ENCODE results near the gene LMNA. TPM values are rescaled to one million over a fixed set of nuclear protein-coding genes. Genes with fewer than 3 reads are reported as not detected.
A peak's percentile ranks its signal among the peaks of the same experiment; 100 is the strongest.
"Not testable (repeated sequence)": the region's sequence is repeated elsewhere in the genome, so short reads cannot be mapped to it uniquely, and the experiment has no call there.

LMNA gene
- total and polyA plus RNA-seq, 10 donors, result 33.9 to 279 (median 110) TPM

GRCh38 chr1:156115514-156116374, 1.2 kb downstream of the LMNA start:
- WGBS, 5 donors, result 5 to 21% (median 17%) methylated on average over 10 to 19 of the region's 19 CpGs
- H3K9me3 ChIP-seq, result no peaks in the 10 kb centered on the region
- peaks cover 0 to 62% (median 6%) of the 10 kb centered on the region in 7 donors for H3K27me3 ChIP-seq (replicated peaks in 1 of 7)
- no peaks in the 10 kb centered on the region for H3K36me3 ChIP-seq
- TF ChIP-seq CTCF (IDR thresholded peaks at IDR 0.05 in 8 of 11, conservative IDR thresholded peaks at IDR 0.05 in 3 of 11) (no peak), POLR2A (IDR thresholded peaks at IDR 0.05) (no peak), POLR2AphosphoS5 (IDR thresholded peaks at IDR 0.05) (peak; percentile 80 to 86 (median 80))
- intact Hi-C loops (cut with DNase I; ENCODE audit: low total_unique reads), result no loop called here
- peaks cover 28 to 83% (median 60%) of the 10 kb centered on the region in 6 donors for H3K4me1 ChIP-seq
- peak overlapping the region; percentile 74 to 92 (median 86) for H3K27ac ChIP-seq
- no peak for DNase-seq
- peak overlapping the region; percentile 58 to 97 (median 82) for H3K4me3 ChIP-seq

GRCh38 chr1:156116731-156117130, 2.2 kb downstream of the LMNA start:
- peak overlapping the region; percentile 58 to 97 (median 82) for H3K4me3 ChIP-seq
- 81 to 92% (median 83%) methylated on average over 5 of the region's 5 CpGs for WGBS, 5 donors
- peaks cover 33 to 89% (median 69%) of the 10 kb centered on the region in 6 donors for H3K4me1 ChIP-seq
- H3K27ac ChIP-seq, result peak overlapping the region in 5 of 8 donors; percentile 83 to 92 (median 87)
- DNase-seq; intact Hi-C loops (cut with DNase I; ENCODE audit: low total_unique reads); H3K9me3 ChIP-seq; H3K36me3 ChIP-seq: not testable (repeated sequence)
- H3K27me3 ChIP-seq (replicated peaks in 1 of 7), result peaks cover 0 to 67% (median 6%) of the 10 kb centered on the region in 7 donors

GRCh38 chr1:156117414-156118176, 3.1 kb downstream of the LMNA start:
- H3K4me3 ChIP-seq, result peak overlapping the region; percentile 1 to 97 (median 65)
- H3K9me3 ChIP-seq, result no peaks in the 10 kb centered on the region
- peak overlapping the region in 6 of 8 donors; percentile 9 to 92 (median 86) for H3K27ac ChIP-seq
- WGBS, 5 donors, result 82 to 91% (median 86%) methylated on average over 13 of the region's 13 CpGs
- TF ChIP-seq POLR2AphosphoS5 (IDR thresholded peaks at IDR 0.05), result no peak
- TF ChIP-seq CTCF (IDR thresholded peaks at IDR 0.05 in 8 of 11, conservative IDR thresholded peaks at IDR 0.05 in 3 of 11), result no peak
- peaks cover 33 to 91% (median 74%) of the 10 kb centered on the region in 6 donors for H3K4me1 ChIP-seq
- H3K36me3 ChIP-seq, result no peaks in the 10 kb centered on the region
- intact Hi-C loops (cut with DNase I; ENCODE audit: low total_unique reads), result no loop called here
- peaks cover 0 to 65% (median 6%) of the 10 kb centered on the region in 7 donors for H3K27me3 ChIP-seq (replicated peaks in 1 of 7)
- no peak for DNase-seq

- intact Hi-C loops (cut with DNase I; ENCODE audit: low total_unique reads), result no loop called here
- 72 to 82% (median 80%) methylated on average over 8 of the region's 8 CpGs for WGBS, 5 donors
- peak overlapping the region in 4 of 8 donors; percentile 0 to 92 (median 42) for H3K27ac ChIP-seq
- H3K27me3 ChIP-seq (replicated peaks in 1 of 7), result peaks cover 0 to 64% (median 6%) of the 10 kb centered on the region in 7 donors
- DNase-seq, result no peak
- H3K4me3 ChIP-seq, result peak overlapping the region in 6 of 8 donors; percentile 15 to 97 (median 74)
- H3K36me3 ChIP-seq, result no peaks in the 10 kb centered on the region
- no peaks in the 10 kb centered on the region for H3K9me3 ChIP-seq
- H3K4me1 ChIP-seq, result peaks cover 38 to 98% (median 80%) of the 10 kb centered on the region in 6 donors
- TF ChIP-seq POLR2AphosphoS5 (IDR thresholded peaks at IDR 0.05) (peak in 1 of 3 donors; percentile 52), CTCF (IDR thresholded peaks at IDR 0.05 in 8 of 11, conservative IDR thresholded peaks at IDR 0.05 in 3 of 11) (no peak)
Measured at GRCh38 chr1:156118177-156118868, 3.8 kb downstream of the LMNA start.

Measured in spleen (tissue), 11 donors.